NCI-H69 (cell line): Measurements from ENCODE around the gene BAZ2A.
"Not testable (repeated sequence)": the region's sequence is repeated elsewhere in the genome, so short reads cannot be mapped to it uniquely, and the experiment has no call there.

Experiments
- DNase-seq: peaks from one replicate; lab custom pipeline; 2025; lab: John Stamatoyannopoulos, UW

The BAZ2A gene

GRCh38 chr12:56630180-56630632, at the start of gene BAZ2A:
BAZ2A (minus strand) TSS chr12:56630326; CDS start chr12:56617530, 12,796 bp downstream.
- DNase-seq: peak; percentile 94

GRCh38 chr12:56678852-56679251, 48.7 kb upstream of the BAZ2A start:
- DNase-seq: no peak

- no peak for DNase-seq
Observed at GRCh38 chr12:56677680-56678079, 47.6 kb upstream of the BAZ2A start.

- DNase-seq: no peak
Observed at GRCh38 chr12:56676851-56677580, 46.9 kb upstream of the BAZ2A start.

GRCh38 chr12:56671608-56672007, 41.5 kb upstream of the BAZ2A start:
- no peak for DNase-seq

- no peak for DNase-seq
Observed at GRCh38 chr12:56670836-56671235, 40.7 kb upstream of the BAZ2A start.

- no peak for DNase-seq
Observed at GRCh38 chr12:56668197-56668457, 38.0 kb upstream of the BAZ2A start.

- no peak for DNase-seq
Observed at GRCh38 chr12:56661979-56662638, 32.0 kb upstream of the BAZ2A start.

- no peak for DNase-seq
Observed at GRCh38 chr12:56661560-56661959, 31.4 kb upstream of the BAZ2A start.

GRCh38 chr12:56658921-56659320, 28.8 kb upstream of the BAZ2A start:
- no peak for DNase-seq

GRCh38 chr12:56657416-56658379, 27.6 kb upstream of the BAZ2A start:
- no peak for DNase-seq

GRCh38 chr12:56653781-56654180, 23.7 kb upstream of the BAZ2A start:
- DNase-seq: not testable (repeated sequence)

GRCh38 chr12:56648023-56648422, 17.9 kb upstream of the BAZ2A start:
- DNase-seq: not testable (repeated sequence)

- DNase-seq: peak; percentile 100
Observed at GRCh38 chr12:56645717-56646446, 15.8 kb upstream of the BAZ2A start, which contains the start of gene ATP5F1B. ATP5F1B (minus strand) TSS chr12:56645984; CDS start chr12:56645963, 21 bp downstream.

GRCh38 chr12:56645201-56645716, 15.1 kb upstream of the BAZ2A start:
- peak; percentile 56 for DNase-seq

- DNase-seq: peak; percentile 20
Observed at GRCh38 chr12:56644654-56645053, 14.5 kb upstream of the BAZ2A start.

GRCh38 chr12:56641219-56641618, 11.1 kb upstream of the BAZ2A start:
- no peak for DNase-seq

- DNase-seq: no peak
Observed at GRCh38 chr12:56637621-56638020, 7.5 kb upstream of the BAZ2A start.

- DNase-seq: peak; percentile 100
Observed at GRCh38 chr12:56636675-56637540, 6.8 kb upstream of the BAZ2A start.
